GM21390 (cell line): ENCODE results near the gene TCAP.
A peak's percentile ranks its signal among the peaks of the same experiment; 100 is the strongest.
"Not testable (repeated sequence)": the region's sequence is repeated elsewhere in the genome, so short reads cannot be mapped to it uniquely, and the experiment has no call there.

Source experiments
- ATAC-seq: cut with Tn5 transposase; IDR thresholded peaks from one replicate; pipeline ENCODE4 v1.9.1; 2021; ENCODE audit not compliant: unreplicated experiment

TCAP gene

DNA sequence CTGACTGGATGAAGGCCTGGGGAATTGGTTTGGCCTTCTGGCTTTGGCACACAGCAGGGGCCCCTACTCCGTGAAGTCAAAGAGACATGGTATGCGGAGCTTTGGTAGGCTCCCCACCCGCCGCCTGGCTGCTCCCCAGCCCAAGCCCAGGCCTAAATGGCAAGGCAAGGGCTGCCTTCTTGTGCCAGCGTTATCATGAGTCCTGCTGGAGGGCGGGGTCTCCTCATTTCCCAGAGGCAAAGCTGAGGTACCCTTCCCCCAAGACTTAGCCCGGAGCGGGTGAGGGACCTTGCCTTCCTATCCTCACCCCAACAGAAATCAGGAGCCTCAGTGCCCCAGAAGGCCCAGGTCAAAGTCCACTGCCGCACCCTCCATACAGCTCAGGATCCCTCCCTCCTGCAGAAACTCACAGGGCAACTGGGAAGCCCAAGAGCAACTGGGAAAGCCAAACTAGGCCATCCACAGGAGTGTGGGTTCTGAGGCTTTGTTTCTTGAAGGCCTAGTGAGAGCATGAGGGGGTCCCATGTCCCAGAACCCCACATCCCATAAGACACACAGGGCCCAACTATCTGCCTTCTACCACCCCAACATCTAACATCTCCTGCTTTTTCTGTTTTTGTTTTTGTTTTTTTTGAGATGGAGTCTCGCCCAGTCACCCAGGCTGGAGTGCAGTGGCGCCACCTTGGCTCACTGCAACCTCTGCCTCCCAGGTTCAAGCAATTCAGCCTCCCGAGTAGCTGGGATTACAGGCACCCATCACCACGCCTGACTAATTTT lies 13.4 kb downstream of the TCAP start:
- ATAC-seq = no peak

DNA sequence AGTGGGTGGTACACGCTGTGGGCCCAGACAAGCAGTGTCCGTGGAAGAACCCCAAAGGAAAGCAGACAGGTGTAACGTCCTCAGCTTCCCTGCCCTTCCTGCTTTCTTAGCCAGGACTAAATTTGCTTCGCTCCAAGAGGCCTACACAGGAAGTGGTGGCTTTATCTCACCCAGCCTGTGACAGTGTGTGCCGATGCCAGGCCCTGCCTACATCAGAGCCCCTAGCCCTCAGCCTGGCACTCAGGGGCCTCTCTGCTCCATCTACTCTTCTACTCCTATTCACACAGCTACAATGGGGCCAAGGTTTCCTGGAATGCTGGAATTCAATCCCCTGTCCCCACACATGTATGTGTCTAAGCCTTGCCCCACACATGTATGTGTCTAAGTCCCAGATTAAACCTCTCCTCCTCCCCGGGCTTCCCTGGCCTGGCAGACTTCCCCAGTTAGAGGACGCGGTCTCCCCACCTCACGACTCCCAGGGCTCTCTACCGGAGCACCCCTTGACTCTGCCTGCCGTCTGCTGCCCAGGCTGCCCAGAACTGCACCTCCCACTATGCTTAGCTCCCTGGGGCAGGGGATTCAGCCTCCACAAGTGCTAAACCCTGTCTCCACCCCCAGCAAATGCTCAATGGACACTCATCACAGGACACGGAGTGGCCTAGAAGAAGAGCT lies 14.5 kb downstream of the TCAP start:
- ATAC-seq = no peak

DNA sequence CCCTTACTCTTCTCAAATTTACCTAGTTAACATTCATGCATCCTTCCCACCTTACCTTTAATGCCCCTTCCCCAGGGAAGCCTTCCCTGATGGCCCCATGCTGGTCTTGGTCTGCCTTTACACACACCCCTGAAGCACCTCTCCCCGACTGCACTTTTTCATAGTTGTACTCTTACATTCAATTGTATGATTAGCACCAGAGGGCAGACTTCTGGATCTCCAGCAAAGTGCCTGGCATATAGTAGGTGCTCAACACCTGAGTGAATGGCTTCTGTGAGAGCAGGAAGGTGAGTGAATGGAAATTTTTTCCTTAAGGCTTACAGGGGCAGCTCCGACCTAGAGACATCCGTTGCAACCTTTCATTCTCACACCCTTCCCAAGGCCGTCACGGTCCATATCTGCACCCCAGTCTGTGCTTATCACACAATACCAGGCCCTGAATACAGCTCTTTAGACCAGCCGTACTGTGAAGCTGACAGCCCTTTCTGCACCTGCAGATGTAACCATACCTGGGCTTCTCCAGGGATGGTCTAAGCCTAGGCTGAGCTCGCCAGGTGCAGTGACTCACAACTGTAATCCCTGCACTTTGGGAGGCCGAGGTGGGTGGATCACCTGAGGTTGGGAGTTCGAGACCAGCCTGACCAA lies 18.3 kb downstream of the TCAP start:
- no peak for ATAC-seq

DNA sequence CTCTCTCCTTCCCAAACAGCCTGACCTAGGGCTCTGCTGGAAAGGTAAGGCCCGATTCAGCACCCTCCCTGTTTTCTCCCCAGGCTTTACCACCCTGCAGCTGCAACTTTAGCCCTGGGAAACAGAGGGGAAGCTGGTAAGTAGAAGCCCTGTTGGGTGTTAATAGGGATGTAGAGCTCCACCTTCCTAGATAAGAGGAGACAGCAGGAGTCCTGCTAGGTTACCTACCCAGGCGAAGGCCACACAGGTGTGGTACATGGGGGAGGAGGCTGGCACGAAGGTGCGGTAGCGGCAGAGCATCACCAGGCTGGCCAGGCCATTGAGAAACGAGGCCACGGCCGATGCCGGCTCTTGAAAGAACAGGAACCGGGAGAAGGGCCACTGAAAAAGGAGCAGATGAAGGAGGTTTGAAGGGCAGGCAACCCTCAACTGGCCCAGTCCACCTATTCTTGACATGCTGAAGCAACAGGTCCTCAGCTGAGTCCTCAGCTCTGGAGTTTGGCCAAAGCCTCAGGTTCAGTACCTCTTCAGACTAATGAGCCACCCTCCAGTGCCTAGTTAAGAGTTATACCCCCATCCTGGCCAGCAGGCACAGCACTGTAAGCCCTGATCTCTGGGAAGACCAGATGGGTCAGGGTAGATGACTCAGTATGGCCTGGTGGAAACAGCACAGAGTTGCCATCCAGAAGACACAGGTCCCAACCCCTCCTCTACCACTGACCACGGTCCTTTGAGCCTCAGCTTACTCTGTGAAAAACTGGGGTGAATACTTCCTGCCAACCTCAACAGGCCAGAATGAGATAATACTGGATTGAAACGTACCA lies 19.4 kb downstream of the TCAP start:
- no peak for ATAC-seq

DNA sequence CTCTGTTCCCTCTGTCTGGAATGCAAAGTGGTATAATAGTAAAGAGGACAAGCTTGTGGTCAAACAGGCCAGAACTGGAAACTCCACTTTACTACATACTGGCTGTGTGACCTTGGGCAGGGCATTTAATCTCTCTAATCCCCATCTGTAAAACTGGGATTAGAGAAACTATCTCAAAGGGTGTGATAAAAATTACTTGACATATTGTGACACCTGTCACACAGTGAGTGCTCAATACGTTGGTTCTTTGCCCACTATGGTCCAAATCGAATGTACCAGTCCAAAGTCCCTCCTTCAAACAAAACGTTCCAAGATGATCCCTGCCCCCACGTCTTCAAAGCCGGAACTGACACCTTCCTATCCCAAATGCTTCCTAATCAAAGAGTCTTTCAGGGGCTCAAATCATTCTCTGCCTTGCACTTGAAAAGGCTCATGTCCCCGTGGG lies 22.0 kb downstream of the TCAP start:
- no peak for ATAC-seq

DNA sequence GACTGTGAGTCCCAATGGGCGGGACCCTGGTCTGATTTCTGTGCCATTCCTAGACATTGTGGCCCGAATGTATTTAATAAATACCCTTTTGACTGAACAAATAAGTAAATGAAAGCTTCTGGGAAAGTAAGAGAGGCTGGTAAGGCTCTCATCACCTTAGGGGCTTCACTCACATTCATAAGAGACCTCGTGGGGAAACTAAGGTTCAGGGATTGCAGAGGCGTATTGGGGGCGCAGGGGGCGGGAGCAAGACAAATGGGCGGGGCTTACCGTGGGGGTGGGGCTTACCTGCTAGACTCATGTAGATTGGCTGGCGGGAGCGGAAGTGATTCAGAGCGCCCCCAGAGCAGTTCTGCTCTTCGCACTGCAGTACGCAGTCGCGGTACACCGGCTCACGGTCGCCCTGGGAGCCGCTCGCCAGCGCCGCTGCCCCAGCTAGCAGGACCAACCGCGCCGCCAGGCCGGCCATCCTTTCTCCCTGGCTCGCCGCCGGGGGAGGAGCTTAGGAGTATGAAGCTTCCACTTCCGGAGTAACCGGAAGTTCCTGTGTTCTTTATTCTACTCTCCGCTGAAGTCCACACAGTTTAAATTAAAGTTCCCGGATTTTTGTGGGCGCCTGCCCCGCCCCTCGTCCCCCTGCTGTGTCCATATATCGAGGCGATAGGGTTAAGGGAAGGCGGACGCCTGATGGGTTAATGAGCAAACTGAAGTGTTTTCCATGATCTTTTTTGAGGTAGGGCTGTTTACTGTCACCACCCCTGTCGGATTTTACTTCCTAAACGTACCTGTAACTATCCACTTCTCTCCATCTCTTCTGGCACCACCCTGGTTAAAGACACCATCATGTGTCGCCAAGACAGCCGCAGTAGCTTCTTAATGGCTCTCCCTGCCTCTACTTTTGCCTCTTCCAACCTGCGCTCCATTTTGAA lies 22.7 kb downstream of the TCAP start, which contains the start of gene PGAP3:
TSS of gene PGAP3 (minus strand) at position 512 of the 929 bp plus-strand sequence. CDS start at position 469, 43 bp downstream.
- ATAC-seq = peak; percentile 89

DNA sequence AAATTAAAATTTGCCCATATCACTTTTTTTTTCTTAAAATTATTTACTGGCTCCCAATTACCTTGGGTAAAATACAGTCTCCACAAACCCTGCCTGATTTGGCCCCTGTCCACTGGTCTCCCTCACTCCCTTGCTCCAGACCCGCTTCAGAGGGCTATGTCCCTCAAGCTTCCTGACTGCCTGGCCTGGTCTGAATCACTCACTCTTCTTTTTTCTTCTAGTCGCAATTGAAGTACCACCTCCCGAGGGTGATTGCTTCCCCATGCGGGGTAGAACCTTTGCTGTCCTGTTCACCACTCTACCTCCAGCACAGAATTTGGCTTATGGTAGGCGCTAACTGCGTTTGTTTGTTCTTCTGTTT lies 23.3 kb downstream of the TCAP start:
- ATAC-seq = no peak

DNA sequence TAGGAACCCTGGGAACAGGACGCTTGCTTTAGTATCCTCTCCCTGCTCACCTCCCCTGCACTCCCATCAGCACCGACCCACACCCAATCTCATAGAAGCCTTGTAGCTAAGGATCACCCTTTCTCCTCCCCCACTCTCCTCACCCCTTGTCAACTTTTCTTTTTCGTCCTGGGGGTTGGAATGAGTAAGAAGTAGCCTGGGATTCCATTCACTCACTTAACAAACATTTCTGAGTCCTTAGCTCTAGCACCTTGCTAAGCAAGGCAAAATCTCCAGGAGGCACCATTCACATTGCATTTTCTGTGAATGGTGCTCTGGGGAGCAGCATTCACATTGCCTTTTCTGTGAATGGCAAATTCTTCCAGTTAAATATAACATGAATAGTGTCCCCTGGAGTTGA lies 23.8 kb downstream of the TCAP start:
- no peak for ATAC-seq

DNA sequence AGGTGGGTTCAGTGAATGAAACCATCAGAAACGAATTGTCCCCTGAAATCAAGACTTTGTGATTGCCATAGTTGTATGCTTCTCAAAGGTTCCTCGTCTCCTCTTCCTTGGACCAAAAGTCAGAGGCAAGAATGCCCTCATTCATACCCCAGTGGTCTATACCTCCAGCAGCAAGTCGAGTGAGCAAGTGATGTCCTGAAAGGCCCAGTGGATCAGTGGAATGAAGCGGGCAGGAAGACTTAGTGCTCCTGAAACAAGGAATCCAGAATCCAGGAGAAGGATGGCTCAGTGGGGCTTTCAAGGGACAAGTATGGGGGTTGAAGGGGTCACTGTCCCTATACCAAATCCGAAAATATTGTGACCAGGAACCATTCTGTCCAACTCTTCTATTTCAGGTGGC lies 29.4 kb downstream of the TCAP start:
- no peak for ATAC-seq

DNA sequence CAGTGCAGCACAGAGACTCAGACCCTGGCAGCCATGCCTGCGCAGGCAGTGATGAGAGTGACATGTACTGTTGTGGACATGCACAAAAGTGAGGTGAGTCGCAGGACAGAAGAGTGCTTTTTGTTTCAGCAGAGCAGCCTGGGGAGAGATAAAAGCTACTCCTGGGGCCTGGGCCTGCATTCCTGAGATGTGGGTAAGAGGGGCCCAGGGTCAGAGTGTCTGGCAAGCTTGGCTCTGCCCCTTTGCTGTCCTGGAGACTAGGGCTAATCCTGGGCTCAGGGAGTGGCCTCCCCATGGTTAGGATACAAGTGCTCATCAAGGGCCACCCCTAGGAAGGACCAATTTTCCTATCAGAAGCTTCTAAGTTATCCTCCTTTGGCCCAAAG lies 29.9 kb downstream of the TCAP start:
- ATAC-seq = no peak

DNA sequence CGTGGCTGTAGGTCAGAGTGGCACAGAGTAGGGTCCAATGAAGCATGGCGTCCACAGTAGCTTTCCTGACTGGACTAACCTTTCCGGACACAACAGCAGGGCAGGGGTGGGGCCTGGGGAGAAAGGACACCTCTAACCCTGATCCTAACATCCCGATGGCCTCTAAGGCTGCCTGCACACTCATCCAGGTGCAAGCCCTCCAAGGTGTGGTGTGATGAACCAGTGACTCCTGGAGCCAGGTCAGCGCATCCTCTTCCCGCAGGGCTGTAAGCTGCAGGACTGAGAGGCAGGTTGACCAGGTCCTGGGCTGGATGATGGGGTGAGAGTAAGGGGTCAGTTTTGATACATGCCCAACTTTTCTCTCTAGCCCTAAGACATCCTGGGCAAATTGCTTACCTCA lies 31.6 kb downstream of the TCAP start:
- ATAC-seq = no peak

DNA sequence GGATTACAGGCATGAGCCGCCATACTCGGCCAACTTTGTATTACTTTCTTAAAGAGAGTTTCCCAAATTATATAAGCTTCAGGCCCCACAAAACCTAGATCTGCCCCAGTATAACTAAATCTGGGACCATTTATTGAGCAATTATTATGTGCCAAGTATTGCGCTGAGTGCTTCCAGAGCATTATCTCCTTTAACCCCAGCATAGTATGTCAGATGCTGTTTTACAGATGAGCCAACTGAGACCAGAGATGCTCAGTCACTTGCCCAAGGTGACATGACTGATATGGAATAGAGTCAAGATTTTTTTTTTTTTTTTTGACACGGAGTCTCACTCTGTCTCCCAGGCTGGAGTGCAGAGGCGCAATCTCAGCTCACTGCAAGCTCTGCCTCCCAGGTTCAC lies 32.8 kb downstream of the TCAP start:
- no peak for ATAC-seq

DNA sequence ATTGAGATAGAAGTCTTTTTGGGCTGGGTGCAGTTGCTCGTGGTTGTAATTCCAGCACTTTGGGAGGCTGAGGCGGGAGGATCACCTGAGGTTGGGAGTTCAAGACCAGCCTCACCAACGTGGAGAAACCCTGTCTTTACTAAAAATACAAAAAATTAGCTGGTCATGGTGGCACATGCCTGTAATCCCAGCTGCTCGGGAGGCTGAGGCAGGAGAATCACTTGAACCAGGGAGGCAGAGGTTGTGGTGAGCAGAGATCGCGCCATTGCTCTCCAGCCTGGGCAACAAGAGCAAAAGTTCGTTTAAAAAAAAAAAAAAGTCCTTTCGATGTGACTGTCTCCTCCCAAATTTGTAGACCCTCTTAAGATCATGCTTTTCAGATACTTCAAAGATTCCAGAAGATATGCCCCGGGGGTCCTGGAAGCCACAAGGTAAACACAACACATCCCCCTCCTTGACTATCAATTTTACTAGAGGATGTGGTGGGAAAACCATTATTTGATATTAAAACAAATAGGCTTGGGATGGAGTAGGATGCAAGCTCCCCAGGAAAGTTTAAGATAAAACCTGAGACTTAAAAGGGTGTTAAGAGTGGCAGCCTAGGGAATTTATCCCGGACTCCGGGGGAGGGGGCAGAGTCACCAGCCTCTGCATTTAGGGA lies 34.1 kb downstream of the TCAP start:
- not testable (repeated sequence) for ATAC-seq

DNA sequence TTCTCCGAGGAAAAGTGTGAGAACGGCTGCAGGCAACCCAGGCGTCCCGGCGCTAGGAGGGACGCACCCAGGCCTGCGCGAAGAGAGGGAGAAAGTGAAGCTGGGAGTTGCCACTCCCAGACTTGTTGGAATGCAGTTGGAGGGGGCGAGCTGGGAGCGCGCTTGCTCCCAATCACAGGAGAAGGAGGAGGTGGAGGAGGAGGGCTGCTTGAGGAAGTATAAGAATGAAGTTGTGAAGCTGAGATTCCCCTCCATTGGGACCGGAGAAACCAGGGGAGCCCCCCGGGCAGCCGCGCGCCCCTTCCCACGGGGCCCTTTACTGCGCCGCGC lies 34.6 kb downstream of the TCAP start, which contains the start of gene ERBB2:
TSS of gene ERBB2 (plus strand) at position 247 of the 330 bp plus-strand sequence. CDS start 175 bp downstream, outside the sequence.
- no peak for ATAC-seq

DNA sequence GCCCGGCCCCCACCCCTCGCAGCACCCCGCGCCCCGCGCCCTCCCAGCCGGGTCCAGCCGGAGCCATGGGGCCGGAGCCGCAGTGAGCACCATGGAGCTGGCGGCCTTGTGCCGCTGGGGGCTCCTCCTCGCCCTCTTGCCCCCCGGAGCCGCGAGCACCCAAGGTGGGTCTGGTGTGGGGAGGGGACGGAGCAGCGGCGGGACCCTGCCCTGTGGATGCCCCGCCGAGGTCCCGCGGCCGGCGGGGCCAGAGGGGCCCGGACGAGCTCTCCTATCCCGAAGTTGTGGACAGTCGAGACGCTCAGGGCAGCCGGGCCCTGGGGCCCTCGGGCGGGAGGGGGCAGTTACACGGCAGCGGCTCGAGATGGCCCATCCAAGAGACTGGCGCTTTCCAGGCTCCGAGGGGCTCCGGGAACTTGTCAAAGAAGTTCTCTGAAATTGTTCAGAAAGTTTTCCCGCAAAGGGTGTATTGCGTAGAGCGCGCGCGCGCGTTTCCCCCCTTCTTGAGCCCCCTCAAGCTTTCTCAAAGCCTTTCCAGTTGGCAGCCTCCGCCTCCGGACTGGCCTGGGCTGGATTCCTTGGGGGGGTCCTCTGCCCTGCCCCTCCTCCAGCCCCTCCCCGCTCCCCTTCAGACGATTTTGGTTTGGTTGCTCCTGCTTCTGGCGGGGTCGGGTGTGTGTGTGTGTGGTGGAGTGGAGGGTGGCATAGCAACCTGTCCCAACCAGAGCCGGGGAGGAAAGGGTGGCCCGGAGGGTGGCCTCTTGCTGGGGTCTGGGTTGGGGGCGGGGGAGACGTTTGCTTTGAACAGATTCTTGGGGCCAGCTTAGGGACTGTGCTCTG lies 35.2 kb downstream of the TCAP start:
- ATAC-seq = no peak

DNA sequence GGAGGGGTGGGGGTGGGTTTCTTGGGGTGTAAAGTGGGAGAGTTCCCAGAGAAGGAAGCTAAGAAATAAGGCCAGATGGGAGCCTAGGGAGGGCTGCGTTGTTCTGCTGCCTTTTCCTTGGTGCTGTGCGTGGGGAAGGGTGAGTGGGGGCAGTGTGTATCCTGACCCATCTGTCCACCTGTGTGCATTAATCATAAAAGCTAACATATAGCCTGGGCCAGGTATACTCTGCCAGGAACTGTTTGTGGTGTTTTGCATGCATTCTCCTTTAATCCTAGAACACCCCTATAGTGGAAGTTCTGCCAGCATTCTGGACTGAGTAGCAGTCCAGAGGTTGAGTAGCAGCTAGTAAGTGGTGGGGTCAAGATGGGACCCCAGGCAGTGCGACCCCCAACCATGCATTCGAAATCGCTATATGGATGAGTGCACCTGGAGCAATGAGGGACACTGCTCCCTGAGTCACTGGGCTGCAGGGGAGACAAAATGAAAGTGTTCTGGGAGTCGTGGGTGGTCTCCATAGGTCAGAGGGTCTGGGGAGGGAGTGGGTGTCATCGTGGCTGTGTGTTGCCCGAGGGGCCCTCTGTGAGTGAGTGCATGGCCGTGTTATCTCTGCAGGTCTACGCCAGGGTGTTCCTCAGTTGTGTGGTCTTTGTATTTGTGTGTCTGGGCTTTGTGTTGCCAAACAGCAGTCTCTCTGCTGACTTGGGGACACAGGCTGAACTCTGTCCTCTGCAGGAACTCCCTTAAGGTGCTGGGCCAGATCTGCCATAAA lies 36.0 kb downstream of the TCAP start:
- ATAC-seq = no peak

DNA sequence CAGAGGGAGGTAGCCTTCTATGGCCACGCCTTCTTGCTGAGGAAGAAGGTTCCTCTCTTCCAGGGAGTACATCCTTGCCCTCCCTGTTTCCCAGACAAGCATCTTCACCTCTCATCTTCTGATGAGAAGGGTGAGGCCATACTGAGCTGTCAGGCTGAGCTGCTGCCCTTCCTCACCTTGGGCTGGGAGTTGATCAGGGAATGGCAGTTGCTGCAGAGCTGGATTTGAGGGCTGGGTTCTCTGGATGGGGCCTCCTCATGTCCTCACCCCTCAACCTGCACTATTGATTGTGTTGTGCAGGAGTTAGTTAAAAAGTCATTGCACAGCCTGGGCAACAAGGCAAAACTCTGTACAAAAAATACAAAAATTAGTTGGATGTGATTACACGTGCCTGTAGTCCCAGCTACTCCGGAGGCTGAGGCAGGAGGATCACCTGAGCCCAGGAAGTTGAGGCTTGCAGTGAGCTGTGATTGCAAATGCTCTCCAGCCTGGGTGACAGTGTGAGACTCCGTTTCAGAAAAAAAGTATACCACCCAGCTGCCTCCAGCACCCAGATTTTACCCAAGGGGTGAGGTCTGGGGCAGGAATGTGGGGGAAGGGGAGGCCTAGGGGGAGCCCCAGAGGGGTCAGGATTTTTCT lies 36.8 kb downstream of the TCAP start:
- no peak for ATAC-seq
